K562 (cell line): Measurements from ENCODE around the gene TEPSIN. TPM values are rescaled to one million over a fixed set of nuclear protein-coding genes. Genes with fewer than 3 reads are reported as not detected.
A peak's percentile ranks its signal among the peaks of the same experiment; 100 is the strongest.

Experiments used
- ATAC-seq: fragments of 200-7000 bp; cut with Tn5 transposase; 3 replicates; pipeline ENCODE4 v1.9.1; 2020; ENCODE audit warnings: moderate library complexity
- BruUV-seq: library from RNA; stranded (reverse); fragments of 400-500 nt; replicated peaks from 2 replicates; lab custom pipeline; 2021; lab: Mats Ljungman, UMichigan
- CTCF ChIA-PET: fragments of 300-600 bp; formaldehyde crosslinking; extraction: SDS; loops from one replicate; lab custom pipeline; 2021; ENCODE audit warnings: low intra/inter-chr PET ratio; lab: Yijun Ruan, JAX
- POLR2A ChIA-PET: fragments of 300-600, 350-650 bp; sonication (Branson Sonifier 250); formaldehyde crosslinking; extraction: SDS; loops from one replicate; lab custom pipeline; 2021; ENCODE audit warnings: antibody characterized with exemption, inconsistent platforms; lab: Yijun Ruan, JAX
- DNase-seq, 4 experiments: peaks; one replicate each; pipeline versions ENCODE4 v3.0.0 to v3.0.0-alpha.2; 2011 to 2018; ENCODE audit warnings: low spot score in 3 of 4, mixed read lengths in 3 of 4; ENCODE audit errors: extremely low read depth in 1 of 4
- FAIRE-seq: peaks from 2 replicates; lab custom pipeline; 2011; peaks lifted over from hg19 to GRCh38; lab: Jason Lieb, UNC
- H2AFZ ChIP-seq: 2 replicates; pipeline ENCODE4 v1.6.0; 2011; ENCODE audit warnings: low read depth, low read length, control low read depth, inconsistent platforms
- H3K27ac ChIP-seq: fragments of 200-600 bp; 3 replicates; pipeline ENCODE4 v1.8.0; 2011; ENCODE audit warnings: low read depth, mild to moderate bottlenecking, control low read depth, inconsistent platforms, low read length, moderate library complexity, mixed read lengths; ENCODE audit errors: extremely low read depth
- H3K27me3 ChIP-seq, 2 experiments: fragments of 300-600 bp in 1 of 2; 2 replicates in 1 of 2; 3 replicates in 1 of 2; pipeline versions ENCODE4 v1.6.0 to v1.8.0; 2011; ENCODE audit warnings: inconsistent platforms in 2 of 2, low read length in 2 of 2, mild to moderate bottlenecking in 1 of 2, mixed read lengths in 1 of 2, moderate library complexity in 1 of 2; ENCODE audit not compliant: control insufficient read depth in 2 of 2, insufficient read depth in 2 of 2
- H3K36me3 ChIP-seq: fragments of 300-600 bp; 3 replicates; pipeline ENCODE4 v1.8.0; 2011; ENCODE audit warnings: mild to moderate bottlenecking, low read length, inconsistent platforms; ENCODE audit not compliant: control insufficient read depth, insufficient read depth
- H3K4me1 ChIP-seq, 2 experiments: fragments of 200-600 bp in 1 of 2; replicated peaks in 1 of 2; 2 replicates in 1 of 2; 3 replicates in 1 of 2; pipeline versions ENCODE4 v1.5.1 to v1.8.0; 2011; ENCODE audit warnings: inconsistent platforms in 2 of 2, low read length in 2 of 2, mild to moderate bottlenecking in 1 of 2, mixed read lengths in 1 of 2, moderate library complexity in 1 of 2; ENCODE audit not compliant: control insufficient read depth in 2 of 2, insufficient read depth in 2 of 2
- H3K4me2 ChIP-seq: 2 replicates; pipeline ENCODE4 v1.6.1; 2011; ENCODE audit warnings: low read length, control low read depth, inconsistent platforms, mixed read lengths; ENCODE audit not compliant: insufficient read depth
- H3K4me3 ChIP-seq: fragments of 200-600 bp; sonication (generic), shearing (Covaris generic); 2 replicates; pipeline ENCODE4 v1.5.1; 2016; ENCODE audit warnings: control low read depth, inconsistent platforms
- H3K79me2 ChIP-seq: fragments of 200-600 bp; 3 replicates; pipeline ENCODE4 v1.8.0; 2011; ENCODE audit warnings: low read length, inconsistent platforms; ENCODE audit not compliant: control insufficient read depth, insufficient read depth
- H3K9ac ChIP-seq, 2 experiments: 2 replicates each; pipeline versions ENCODE4 v1.6.0 to v1.6.1; 2011; ENCODE audit warnings: low read depth in 2 of 2, low read length in 2 of 2, control low read depth in 1 of 2, inconsistent platforms in 1 of 2, mild to moderate bottlenecking in 1 of 2, mixed read lengths in 1 of 2; ENCODE audit not compliant: insufficient read depth in 1 of 2
- H3K9me1 ChIP-seq: one replicate; pipeline ENCODE4 v1.6.0; 2011; ENCODE audit warnings: inconsistent platforms, mild to moderate bottlenecking, low read length, moderate library complexity; ENCODE audit not compliant: control insufficient read depth, insufficient read depth
- H3K9me3 ChIP-seq: replicated peaks from 2 replicates; pipeline ENCODE4 v1.5.1; 2011; ENCODE audit warnings: low read depth, low read length, inconsistent platforms; ENCODE audit not compliant: control insufficient read depth, insufficient read depth
- H4K20me1 ChIP-seq: replicated peaks from 2 replicates; pipeline ENCODE4 v1.6.1; 2011; ENCODE audit warnings: low read length, inconsistent platforms, mixed read lengths; ENCODE audit not compliant: control insufficient read depth, insufficient read depth
- ASH1L ChIP-seq: fragments of 450-650 bp; IDR thresholded peaks from 2 replicates; pipeline ENCODE4 v1.6.1; 2018; ENCODE audit warnings: borderline replicate concordance, mild to moderate bottlenecking, low read depth; ENCODE audit not compliant: partially characterized antibody
- BRD9 ChIP-seq: fragments of 450-650 bp; IDR thresholded peaks from 2 replicates; pipeline ENCODE4 v1.6.1; 2018; ENCODE audit warnings: low read depth; ENCODE audit not compliant: partially characterized antibody
- CEBPB ChIP-seq: fragments of 450-650 bp; IDR thresholded peaks from 2 replicates; pipeline ENCODE4 v1.6.1; 2016; ENCODE audit warnings: missing genetic modification characterization, missing compliant biosample characterization
- CHD1 ChIP-seq: fragments of 200-600 bp; sonication (generic); IDR thresholded peaks from one replicate; pipeline ENCODE4 v1.6.1; 2012; ENCODE audit warnings: mild to moderate bottlenecking, moderate library complexity, low read length, inconsistent platforms
- CREB1 ChIP-seq, 2 experiments: sonication (generic) in 1 of 2; formaldehyde crosslinking in 1 of 2; IDR thresholded peaks; 2 replicates each; pipeline versions ENCODE4 v1.6.1 to v1.8.0; 2012 to 2022; ENCODE audit warnings: inconsistent platforms in 1 of 2, mild to moderate bottlenecking in 1 of 2, missing genetic modification reagents in 1 of 2, moderate library complexity in 1 of 2
- KDM2B ChIP-seq: fragments of 250-450 bp; sonication (Bioruptor Pico); IDR thresholded peaks from 2 replicates; pipeline ENCODE4 v1.8.0; 2021; ENCODE audit warnings: mild to moderate bottlenecking, moderate library complexity
- KLF13 ChIP-seq: fragments of 450-650 bp; IDR thresholded peaks from 2 replicates; pipeline ENCODE4 v1.6.1; 2016; ENCODE audit warnings: missing genetic modification characterization, low read depth, mild to moderate bottlenecking, missing compliant biosample characterization, moderate library complexity, borderline replicate concordance
- NR2F6 ChIP-seq: fragments of 450-650 bp; formaldehyde crosslinking; IDR thresholded peaks from 2 replicates; pipeline ENCODE4 v1.4.0; 2020; ENCODE audit warnings: mild to moderate bottlenecking
- TAF1 ChIP-seq: IDR thresholded peaks from 2 replicates; pipeline ENCODE4 v1.6.1; 2011; ENCODE audit warnings: mild to moderate bottlenecking, low read length, moderate library complexity; ENCODE audit not compliant: insufficient read depth, control insufficient read depth, severe bottlenecking; ENCODE audit errors: extremely low read depth
- YBX1 ChIP-seq: fragments of 450-650 bp; IDR thresholded peaks from 2 replicates; pipeline ENCODE4 v1.7.1; 2016; ENCODE audit warnings: mild to moderate bottlenecking
- ZNF561 ChIP-seq: fragments of 450-650 bp; formaldehyde crosslinking; conservative IDR thresholded peaks from 2 replicates; pipeline ENCODE4 v1.4.0; 2020; ENCODE audit warnings: mild to moderate bottlenecking, moderate library complexity
- WGBS: fragments of 100-300 bp; shearing (Covaris generic); methylation state at CpG from one replicate; pipeline ENCODE4 v1.1.6; 2016; ENCODE audit warnings: low coverage, mixed read lengths; ENCODE audit not compliant: insufficient coverage; ENCODE audit errors: missing lambda C conversion rate; 5-methylcytosine and 5-hydroxymethylcytosine counted together
- in situ Hi-C: fragments of 300-500 bp; cut with MboI; formaldehyde crosslinking; loops from 4 replicates; pipeline ENCODE4 v1.15.0; 2018; ENCODE audit warnings: inconsistent platforms, mixed read lengths
- intact Hi-C: fragments of 100-400 bp; cut with micrococcal nuclease; formaldehyde crosslinking; loops from 2 replicates; pipeline ENCODE4 v1.14.2; 2022
- polyA plus RNA-seq, 8 experiments: library from polyadenylated mRNA; depleted of rRNA in 4 of 8; stranded (reverse) in 5 of 8; unstranded in 3 of 8; fragments of >200 nt; fragmentation: Nextera tagmentation in 2 of 8; fragmentation: Illumina TruSeq in 1 of 8; extraction: Ambion mirVana in 2 of 8; extraction: Trizol in 1 of 8; gene quantifications; 2 replicates each; pipeline versions ENCODE4 v1.2.1 to v1.2.3, GENCODE V29; 2011 to 2014; ENCODE audit warnings: inconsistent platforms in 1 of 8, missing spikeins in 1 of 8
- total RNA-seq, 7 experiments: library from RNA; depleted of rRNA in 6 of 7; stranded (reverse); fragments of >200 nt in 6 of 7; fragmentation: Illumina TruSeq in 2 of 7; extraction: Trizol in 2 of 7; gene quantifications; 2 replicates each; pipeline versions ENCODE4 v1.2.1 to v1.2.3, GENCODE V29; 2011 to 2021; ENCODE audit warnings: low replicate concordance in 1 of 7
- TF ChIP-seq, protein P1 (sequence below): fragments of 250-450 bp; sonication (Bioruptor Pico); IDR thresholded peaks from 2 replicates; pipeline ENCODE4 v1.5.0; 2021; ENCODE audit warnings: mild to moderate bottlenecking, moderate library complexity
- TF ChIP-seq, protein P2 (sequence below): fragments of 200-400 bp; formaldehyde crosslinking; IDR thresholded peaks from 2 replicates; pipeline ENCODE4 v1.6.1; 2017; ENCODE audit warnings: mild to moderate bottlenecking, low read depth, low read length, moderate library complexity

TEPSIN gene
- total and polyA plus RNA-seq, 9 of the 15 experiments (the other 6 are each of a cell fraction or from before 2014, with no cell fraction given), result 0.80 to 29.8 (median 5.3) TPM

DNA sequence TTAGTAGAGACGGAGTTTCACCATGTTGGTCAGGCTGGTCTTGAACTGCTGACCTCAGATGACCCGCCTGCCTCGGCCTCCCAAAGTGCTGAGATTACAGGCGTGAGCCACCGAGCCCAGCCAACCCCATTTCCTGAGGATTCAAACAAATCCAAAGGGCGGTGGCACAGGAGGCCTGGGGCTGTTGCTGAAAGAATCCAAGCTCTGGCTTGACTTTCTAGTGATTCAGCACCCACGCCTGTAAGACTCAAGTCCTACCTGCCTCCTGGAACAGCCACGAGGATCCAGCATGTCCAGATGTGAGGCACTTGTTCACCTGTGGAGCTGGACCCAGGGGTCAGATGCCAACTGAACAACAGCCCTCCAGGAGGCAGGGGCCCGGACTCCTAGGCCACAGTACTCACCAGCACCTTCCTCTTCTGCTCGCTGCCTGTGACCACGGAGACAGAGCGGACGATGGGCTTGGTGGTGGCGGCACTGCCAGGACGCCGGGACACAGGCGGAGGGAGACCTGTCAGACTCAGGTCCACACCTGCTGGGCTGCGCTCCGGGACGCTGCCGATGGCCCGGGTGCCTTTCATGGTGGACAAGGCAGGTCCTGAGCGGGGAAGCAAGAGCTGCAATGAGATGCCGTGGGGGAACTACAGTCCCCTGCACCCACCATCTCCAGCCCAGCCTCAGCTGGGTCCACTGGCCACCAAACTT is 19.2 kb downstream of the TEPSIN start:
- intact Hi-C loops, result loop anchor here (10.0 kb wide), 1 partner anchor 235 kb away; no protein-coding TSS in a partner anchor
- DNase-seq (no peak), FAIRE-seq (no peak), ATAC-seq (no peak)
- no peaks in the 10 kb centered on the region for H3K27me3 ChIP-seq
- H3K9me1 ChIP-seq, result no peaks in the 10 kb centered on the region
- H2AFZ ChIP-seq, result no peak overlapping the region
- in situ Hi-C loops, result no loop called here
- BruUV-seq, result no TSS peak
- peaks cover 8% of the 10 kb centered on the region; the same call in 1 of the 3 replicates for H3K36me3 ChIP-seq
- 92% methylated on average over 22 of the region's 24 CpGs for WGBS
- ChIA-PET POLR2A (interaction anchor here (0.5 to 1.0 kb wide), 4 partner anchors 38 to 200 kb away, joined by 3 read pairs; no protein-coding TSS in a partner anchor), CTCF (no interaction called here)
- H3K9me3 ChIP-seq, result no peaks in the 10 kb centered on the region
- H3K9ac ChIP-seq, result peak overlapping the region in 1 of 2 experiments; percentile 81; a peak in 2 of 4 replicates
- H4K20me1 ChIP-seq, result no peaks in the 10 kb centered on the region
- no peak overlapping the region for H3K4me2 ChIP-seq
- no peak overlapping the region for H3K4me3 ChIP-seq
- H3K27ac ChIP-seq, result no peak overlapping the region
- H3K4me1 ChIP-seq, result peaks cover 9 to 45% of the 10 kb centered on the region in 2 experiments
- H3K79me2 ChIP-seq, result peaks cover 5% of the 10 kb centered on the region; the same call in 2 of the 3 replicates
- TF ChIP-seq KLF13 (tag) (no peak), ZNF561 (no peak), ASH1L (no peak), TAF1 (no peak), NR2F6 (CRISPR knock-in tag) (no peak), BRD9 (no peak), CHD1 (no peak), YBX1 (no peak), KDM2B (no peak), CEBPB (tag) (no peak), CREB1 (IDR thresholded peaks at IDR 0.05) (no peak), CREB1 (CRISPR knock-in tag; IDR thresholded peaks at IDR 0.05) (no peak)
- TF ChIP-seq, protein P1, sequence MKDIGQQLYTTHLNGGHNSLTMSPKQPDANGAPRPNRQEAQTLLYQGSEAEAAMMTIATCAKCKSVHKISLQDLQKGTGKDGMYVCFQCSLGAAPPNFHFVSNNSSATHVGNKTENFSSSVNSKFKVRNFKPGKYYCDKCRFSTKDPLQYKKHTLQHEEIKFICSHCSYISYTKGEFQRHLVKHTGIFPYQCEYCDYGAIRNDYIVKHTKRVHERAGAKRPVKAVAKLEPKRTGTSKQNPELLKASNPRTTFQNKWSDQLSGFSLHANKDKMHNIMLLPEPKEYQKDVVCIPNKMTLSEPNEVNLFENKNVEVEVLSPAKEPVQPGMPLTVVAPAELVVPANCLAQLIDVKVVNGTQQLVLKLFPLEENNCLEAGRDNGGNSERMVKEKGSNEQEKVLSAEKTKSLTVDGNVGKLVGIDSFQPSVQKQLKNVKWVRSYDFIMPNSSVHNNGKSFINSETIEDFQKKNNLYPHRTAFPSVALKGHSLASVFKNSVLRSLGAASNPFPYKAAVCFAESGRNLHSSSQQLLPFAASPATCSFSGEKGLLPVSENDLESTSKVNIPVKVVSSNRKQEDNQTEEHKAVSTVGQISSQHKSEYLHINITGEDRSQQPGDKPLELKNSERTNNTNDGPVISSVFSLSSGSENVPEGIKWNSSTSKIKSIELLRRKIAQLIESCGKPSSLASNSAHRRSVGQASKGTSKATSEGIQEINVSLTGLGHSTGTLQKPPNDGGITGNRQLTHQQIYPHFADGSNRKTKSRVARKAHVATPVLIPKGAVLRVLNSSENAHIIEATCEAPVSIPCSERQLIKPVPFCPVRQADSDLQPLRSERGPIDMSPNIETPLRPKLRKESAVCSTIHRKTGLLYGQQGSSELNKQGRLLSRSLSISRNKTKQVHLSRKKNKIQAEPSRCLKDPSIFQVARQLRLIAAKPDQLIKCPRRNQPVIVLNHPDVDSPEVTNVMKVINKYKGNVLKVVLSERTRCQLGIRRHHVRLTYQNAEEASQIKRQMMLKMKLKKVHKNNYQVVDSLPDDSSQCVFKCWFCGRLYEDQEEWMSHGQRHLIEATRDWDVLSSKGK (CRISPR knock-in tag), result no peak
- TF ChIP-seq, protein P2, sequence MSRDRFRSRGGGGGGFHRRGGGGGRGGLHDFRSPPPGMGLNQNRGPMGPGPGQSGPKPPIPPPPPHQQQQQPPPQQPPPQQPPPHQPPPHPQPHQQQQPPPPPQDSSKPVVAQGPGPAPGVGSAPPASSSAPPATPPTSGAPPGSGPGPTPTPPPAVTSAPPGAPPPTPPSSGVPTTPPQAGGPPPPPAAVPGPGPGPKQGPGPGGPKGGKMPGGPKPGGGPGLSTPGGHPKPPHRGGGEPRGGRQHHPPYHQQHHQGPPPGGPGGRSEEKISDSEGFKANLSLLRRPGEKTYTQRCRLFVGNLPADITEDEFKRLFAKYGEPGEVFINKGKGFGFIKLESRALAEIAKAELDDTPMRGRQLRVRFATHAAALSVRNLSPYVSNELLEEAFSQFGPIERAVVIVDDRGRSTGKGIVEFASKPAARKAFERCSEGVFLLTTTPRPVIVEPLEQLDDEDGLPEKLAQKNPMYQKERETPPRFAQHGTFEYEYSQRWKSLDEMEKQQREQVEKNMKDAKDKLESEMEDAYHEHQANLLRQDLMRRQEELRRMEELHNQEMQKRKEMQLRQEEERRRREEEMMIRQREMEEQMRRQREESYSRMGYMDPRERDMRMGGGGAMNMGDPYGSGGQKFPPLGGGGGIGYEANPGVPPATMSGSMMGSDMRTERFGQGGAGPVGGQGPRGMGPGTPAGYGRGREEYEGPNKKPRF, result no peak
